ENCODE data around the gene B3GALT2. TPM values are rescaled to one million over a fixed set of nuclear protein-coding genes. Genes with fewer than 3 reads are reported as not detected.

Gene B3GALT2
- polyA plus RNA-seq, 1 donor from 2014 or later, result 12.4 TPM

GRCh38 chr1:193212637-193213036 lies 26.2 kb upstream of the B3GALT2 start:
- Histone ChIP-seq H4K20me1 (ENCODE audit: insufficient read depth) (no peaks in the 10 kb centered on the region), H3K9me2 (ENCODE audit: insufficient read depth, low read length) (no peaks in the 10 kb centered on the region), H3F3A (ENCODE audit: insufficient read depth, low read length, poor library complexity, severe bottlenecking) (no peaks in the 10 kb centered on the region), H3K36me3 (ENCODE audit: insufficient read depth, low read length) (no peaks in the 10 kb centered on the region), H3K27ac (ENCODE audit: low read length) (no peak overlapping the region), H3K9ac (ENCODE audit: low read length) (no peak overlapping the region), H3K27me3 (ENCODE audit: insufficient read depth, low read depth, low read length) (no peaks in the 10 kb centered on the region), H3K79me2 (replicated peaks; ENCODE audit: insufficient read depth, low read length) (no peaks in the 10 kb centered on the region), H2AFZ (ENCODE audit: low read depth, low read length) (no peak overlapping the region), H3K4me2 (ENCODE audit: low read length) (no peak overlapping the region), H3K4me3 (ENCODE audit: low read length) (no peak overlapping the region), H3K9me3 (ENCODE audit: low read length) (no peaks in the 10 kb centered on the region)
- TF ChIP-seq EZH2 (IDR thresholded peaks at IDR 0.05; ENCODE audit: borderline replicate concordance, insufficient read depth, low read length, poor library complexity, severe bottlenecking) (no peak), TAF1 (IDR thresholded peaks at IDR 0.05; ENCODE audit: low read depth) (no peak), EP300 (conservative IDR thresholded peaks at IDR 0.05; ENCODE audit: poor library complexity, severe bottlenecking) (no peak), POLR2AphosphoS5 (IDR thresholded peaks at IDR 0.05) (no peak), MXI1 (conservative IDR thresholded peaks at IDR 0.05; ENCODE audit: poor library complexity, severe bottlenecking) (no peak), REST (IDR thresholded peaks at IDR 0.05; ENCODE audit: borderline replicate concordance) (no peak), SMC3 (conservative IDR thresholded peaks at IDR 0.05; ENCODE audit: poor library complexity) (no peak), CTCF (IDR thresholded peaks at IDR 0.05; ENCODE audit: poor library complexity, severe bottlenecking) (no peak), RAD21 (conservative IDR thresholded peaks at IDR 0.05) (no peak)

GRCh38 chr1:193211539-193211938 lies 25.1 kb upstream of the B3GALT2 start:
- no peak overlapping the region for H2AFZ ChIP-seq (ENCODE audit: low read depth, low read length)
- H3K9ac ChIP-seq (ENCODE audit: low read length), result no peak overlapping the region
- no peaks in the 10 kb centered on the region for H3K36me3 ChIP-seq (ENCODE audit: insufficient read depth, low read length)

More at GRCh38 chr1:193211539-193211938, 25.1 kb upstream of the B3GALT2 start:
- TF ChIP-seq RAD21 (conservative IDR thresholded peaks at IDR 0.05) (no peak), TAF1 (IDR thresholded peaks at IDR 0.05; ENCODE audit: low read depth) (no peak), REST (IDR thresholded peaks at IDR 0.05; ENCODE audit: borderline replicate concordance) (no peak), POLR2AphosphoS5 (IDR thresholded peaks at IDR 0.05) (no peak), EP300 (conservative IDR thresholded peaks at IDR 0.05; ENCODE audit: poor library complexity, severe bottlenecking) (no peak), SMC3 (conservative IDR thresholded peaks at IDR 0.05; ENCODE audit: poor library complexity) (no peak), CTCF (IDR thresholded peaks at IDR 0.05; ENCODE audit: poor library complexity, severe bottlenecking) (no peak), MXI1 (conservative IDR thresholded peaks at IDR 0.05; ENCODE audit: poor library complexity, severe bottlenecking) (no peak), EZH2 (IDR thresholded peaks at IDR 0.05; ENCODE audit: borderline replicate concordance, insufficient read depth, low read length, poor library complexity, severe bottlenecking) (no peak)
- Histone ChIP-seq H3K4me3 (ENCODE audit: low read length) (no peak overlapping the region), H4K20me1 (ENCODE audit: insufficient read depth) (no peaks in the 10 kb centered on the region), H3K4me2 (ENCODE audit: low read length) (no peak overlapping the region), H3K9me2 (ENCODE audit: insufficient read depth, low read length) (no peaks in the 10 kb centered on the region), H3K27me3 (ENCODE audit: insufficient read depth, low read depth, low read length) (no peaks in the 10 kb centered on the region), H3K9me3 (ENCODE audit: low read length) (no peaks in the 10 kb centered on the region), H3K79me2 (replicated peaks; ENCODE audit: insufficient read depth, low read length) (no peaks in the 10 kb centered on the region), H3K27ac (ENCODE audit: low read length) (no peak overlapping the region), H3F3A (ENCODE audit: insufficient read depth, low read length, poor library complexity, severe bottlenecking) (no peaks in the 10 kb centered on the region)
